Lower lobe of right lung (tissue), 2 donors: ENCODE data around the gene NEURL1. TPM values are rescaled to one million over a fixed set of nuclear protein-coding genes. Genes with fewer than 3 reads are reported as not detected.

Experiments
- ATAC-seq, 2 donors: fragments of 200-7000 bp; cut with Tn5 transposase; one replicate each; pipeline ENCODE4 v1.9.1; 2020 to 2022; ENCODE audit warnings: mild to moderate bottlenecking in 2 of 2, moderate library complexity in 2 of 2
- DNase-seq: peaks from one replicate; pipeline ENCODE4 v3.0.0-alpha.2; 2020
- H3K27ac ChIP-seq: fragments of 200-600 bp; one replicate; pipeline ENCODE4 v1.8.0; 2022
- H3K27me3 ChIP-seq: fragments of 200-600 bp; one replicate; pipeline ENCODE4 v1.8.0; 2022; ENCODE audit warnings: low read depth
- H3K36me3 ChIP-seq: fragments of 200-600 bp; one replicate; pipeline ENCODE4 v1.8.0; 2022; ENCODE audit warnings: mild to moderate bottlenecking
- H3K4me1 ChIP-seq: fragments of 200-600 bp; one replicate; pipeline ENCODE4 v1.8.0; 2022
- H3K4me3 ChIP-seq: fragments of 200-600 bp; one replicate; pipeline ENCODE4 v1.8.0; 2022; ENCODE audit warnings: mild to moderate bottlenecking
- H3K9me3 ChIP-seq: fragments of 200-600 bp; one replicate; pipeline ENCODE4 v1.8.0; 2022
- CTCF ChIP-seq: fragments of 200-600 bp; IDR thresholded peaks from one replicate; pipeline ENCODE4 v1.8.0; 2022; ENCODE audit warnings: antibody characterized with exemption, mild to moderate bottlenecking
- intact Hi-C: fragments of 100-400 bp; cut with DNase I; formaldehyde crosslinking; loops from one replicate; pipeline ENCODE4 v1.11.0; 2022
- total RNA-seq: library from RNA; stranded (reverse); fragmentation: NEBNext Ultra II Directional; extraction: Animal tissue kit (Norgen Biotek cat#: 25700); gene quantifications from one replicate; pipeline ENCODE4 v1.2.1, GENCODE V29; 2021
- donor health status: DM: no; HTN: yes; CAD: no; lungs with severe emphysema.

NEURL1 gene
- total RNA-seq, 1 donor from 2014 or later: 0.95 TPM

GRCh38 chr10:103447187-103447586 is 46.3 kb upstream of the NEURL1 start:
- Histone ChIP-seq H3K27me3 (no peaks in the 10 kb centered on the region), H3K27ac (peak overlapping the region; percentile 6)
- intact Hi-C loops: no loop called here

GRCh38 chr10:103448746-103449145 is 44.8 kb upstream of the NEURL1 start:
- ATAC-seq (no peak), DNase-seq (peak; percentile 39)
- Histone ChIP-seq H3K27ac (peak overlapping the region; percentile 89), H3K27me3 (no peaks in the 10 kb centered on the region), H3K4me3 (peak overlapping the region; percentile 32), H3K36me3 (peaks cover 68% of the 10 kb centered on the region), H3K9me3 (no peaks in the 10 kb centered on the region), H3K4me1 (peaks cover 78% of the 10 kb centered on the region)
- intact Hi-C loops: no loop called here
- no peak for TF ChIP-seq CTCF

More at GRCh38 chr10:103447187-103447586, 46.3 kb upstream of the NEURL1 start:
- TF ChIP-seq CTCF: no peak
- no peak overlapping the region for H3K4me3 ChIP-seq
- H3K36me3 ChIP-seq: peaks cover 83% of the 10 kb centered on the region
- ATAC-seq (no peak), DNase-seq (peak; percentile 34)
- peaks cover 70% of the 10 kb centered on the region for H3K4me1 ChIP-seq
- no peaks in the 10 kb centered on the region for H3K9me3 ChIP-seq

GRCh38 chr10:103449208-103450144 is 44.0 kb upstream of the NEURL1 start:
- Histone ChIP-seq H3K36me3 (peaks cover 61% of the 10 kb centered on the region), H3K9me3 (no peaks in the 10 kb centered on the region), H3K4me1 (peaks cover 73% of the 10 kb centered on the region), H3K4me3 (peak overlapping the region; percentile 94), H3K27ac (peak overlapping the region; percentile 89), H3K27me3 (no peaks in the 10 kb centered on the region)
- DNase-seq: peak; percentile 50
- intact Hi-C loops: no loop called here
- no peak for ATAC-seq
- TF ChIP-seq CTCF: no peak

GRCh38 chr10:103450201-103450695 is 43.3 kb upstream of the NEURL1 start:
- TF ChIP-seq CTCF: no peak
- H3K27ac ChIP-seq: peak overlapping the region; percentile 89
- no peaks in the 10 kb centered on the region for H3K27me3 ChIP-seq
- intact Hi-C loops: no loop called here
- peak overlapping the region; percentile 94 for H3K4me3 ChIP-seq
- DNase-seq: peak; percentile 39
- H3K4me1 ChIP-seq: peaks cover 67% of the 10 kb centered on the region
- no peaks in the 10 kb centered on the region for H3K9me3 ChIP-seq
- ATAC-seq: no peak
- peaks cover 53% of the 10 kb centered on the region for H3K36me3 ChIP-seq

GRCh38 chr10:103451091-103451813 is 42.3 kb upstream of the NEURL1 start:
- Histone ChIP-seq H3K4me1 (peaks cover 57% of the 10 kb centered on the region), H3K9me3 (no peaks in the 10 kb centered on the region), H3K27me3 (no peaks in the 10 kb centered on the region), H3K36me3 (peaks cover 43% of the 10 kb centered on the region), H3K4me3 (peak overlapping the region; percentile 94), H3K27ac (peak overlapping the region; percentile 89)
- intact Hi-C loops: no loop called here
- TF ChIP-seq CTCF: no peak
- peak; percentile 82 for DNase-seq
- ATAC-seq: peak; percentile 62 to 69
